Neural cell (in vitro differentiated cells): ENCODE measurements around the gene WDR91. TPM values are rescaled to one million over a fixed set of nuclear protein-coding genes. Genes with fewer than 3 reads are reported as not detected.

Experiments used
- H2AFZ ChIP-seq: fragments of 200-600, 300-800 bp; sonication (generic), shearing (Covaris generic); 2 replicates; pipeline ENCODE4 v1.6.0; 2014; ENCODE audit warnings: low read depth, mild to moderate bottlenecking, antibody characterized with exemption, low read length, moderate library complexity
- H3F3A ChIP-seq: fragments of 200-600 bp; shearing (Covaris generic); 2 replicates; pipeline ENCODE4 v1.6.1; 2016; ENCODE audit warnings: mild to moderate bottlenecking, moderate library complexity, mixed read lengths, antibody characterized with exemption, low read length; ENCODE audit not compliant: insufficient read depth, poor library complexity, severe bottlenecking
- H3K27ac ChIP-seq: fragments of 200-600, 300-800 bp; sonication (generic), shearing (Covaris generic); 2 replicates; pipeline ENCODE4 v1.5.1; 2014; ENCODE audit warnings: mild to moderate bottlenecking, low read length, moderate library complexity
- H3K27me3 ChIP-seq: fragments of 300-800, 200-600 bp; sonication (generic), shearing (Covaris generic); 2 replicates; pipeline ENCODE4 v1.6.0; 2014; ENCODE audit warnings: mild to moderate bottlenecking, low read depth, low read length, moderate library complexity; ENCODE audit not compliant: insufficient read depth
- H3K36me3 ChIP-seq: fragments of 300-800, 200-600 bp; sonication (generic), shearing (Covaris generic); 2 replicates; pipeline ENCODE4 v1.5.1; 2014; ENCODE audit warnings: mild to moderate bottlenecking, antibody characterized with exemption, low read length, moderate library complexity; ENCODE audit not compliant: insufficient read depth
- H3K4me2 ChIP-seq: fragments of 300-800, 200-600 bp; sonication (generic), shearing (Covaris generic); 2 replicates; pipeline ENCODE4 v1.6.0; 2014; ENCODE audit warnings: mild to moderate bottlenecking, low read length
- H3K4me3 ChIP-seq: fragments of 300-800, 200-600 bp; sonication (generic), shearing (Covaris generic); 2 replicates; pipeline ENCODE4 v1.5.1; 2014; ENCODE audit warnings: mild to moderate bottlenecking, low read length, moderate library complexity
- H3K79me2 ChIP-seq: fragments of 200-600 bp; shearing (Covaris generic); replicated peaks from 2 replicates; pipeline ENCODE4 v1.6.0; 2014; ENCODE audit warnings: mild to moderate bottlenecking, low read length, moderate library complexity; ENCODE audit not compliant: insufficient read depth
- H3K9ac ChIP-seq: fragments of 300-800, 200-600 bp; sonication (generic), shearing (Covaris generic); 2 replicates; pipeline ENCODE4 v1.6.1; 2016; ENCODE audit warnings: mild to moderate bottlenecking, low read length, mixed read lengths
- H3K9me2 ChIP-seq: fragments of 200-600 bp; shearing (Covaris generic); 2 replicates; pipeline ENCODE4 v1.6.1; 2016; ENCODE audit warnings: mild to moderate bottlenecking, low read length, mixed read lengths; ENCODE audit not compliant: insufficient read depth
- H3K9me3 ChIP-seq: fragments of 200-600, 300-800 bp; sonication (generic), shearing (Covaris generic); 2 replicates; pipeline ENCODE4 v1.6.1; 2016; ENCODE audit warnings: mild to moderate bottlenecking, mixed run types, low read length, moderate library complexity, mixed read lengths
- H4K20me1 ChIP-seq: fragments of 200-600 bp; shearing (Covaris generic); 2 replicates; pipeline ENCODE4 v1.6.1; 2016; ENCODE audit warnings: mild to moderate bottlenecking, mixed run types; ENCODE audit not compliant: insufficient read depth
- CTCF ChIP-seq: fragments of 450-650 bp; IDR thresholded peaks from 2 replicates; pipeline ENCODE4 v1.5.1; 2014; ENCODE audit warnings: antibody characterized with exemption, mild to moderate bottlenecking, moderate library complexity; ENCODE audit not compliant: poor library complexity, severe bottlenecking
- EP300 ChIP-seq: fragments of 450-650 bp; conservative IDR thresholded peaks from 2 replicates; pipeline ENCODE4 v1.6.1; 2014; ENCODE audit warnings: antibody characterized with exemption, mild to moderate bottlenecking, moderate library complexity; ENCODE audit not compliant: poor library complexity, severe bottlenecking
- EZH2 ChIP-seq: fragments of 200-600, 300-800 bp; shearing (Covaris generic), sonication (generic); IDR thresholded peaks from 2 replicates; pipeline ENCODE4 v1.6.1; 2014; ENCODE audit warnings: antibody characterized with exemption, low read length, borderline replicate concordance, mild to moderate bottlenecking; ENCODE audit not compliant: insufficient read depth, poor library complexity, severe bottlenecking
- MXI1 ChIP-seq: fragments of 450-650 bp; conservative IDR thresholded peaks from 2 replicates; pipeline ENCODE4 v1.6.1; 2014; ENCODE audit warnings: antibody characterized with exemption, mild to moderate bottlenecking; ENCODE audit not compliant: poor library complexity, severe bottlenecking
- POLR2AphosphoS5 ChIP-seq: IDR thresholded peaks from 2 replicates; pipeline ENCODE4 v1.6.1; 2012
- RAD21 ChIP-seq: fragments of 450-650 bp; conservative IDR thresholded peaks from 2 replicates; pipeline ENCODE4 v1.6.1; 2014; ENCODE audit warnings: antibody characterized with exemption, mild to moderate bottlenecking, moderate library complexity
- REST ChIP-seq: IDR thresholded peaks from 2 replicates; pipeline ENCODE4 v1.6.1; 2012; ENCODE audit warnings: borderline replicate concordance
- SMC3 ChIP-seq: fragments of 450-650 bp; conservative IDR thresholded peaks from 2 replicates; pipeline ENCODE4 v1.6.1; 2014; ENCODE audit warnings: antibody characterized with exemption, mild to moderate bottlenecking, moderate library complexity; ENCODE audit not compliant: poor library complexity
- TAF1 ChIP-seq: IDR thresholded peaks from 2 replicates; pipeline ENCODE4 v1.6.1; 2012; ENCODE audit warnings: low read depth
- polyA plus RNA-seq: library from polyadenylated mRNA; depleted of rRNA; stranded (reverse); fragments of >200 nt; gene quantifications from 2 replicates; pipeline ENCODE4 v1.2.3, GENCODE V29; 2014

The WDR91 gene
- polyA plus RNA-seq, 1 donor from 2014 or later: 17.7 TPM

GRCh38 chr7:135232720-135233119 is 21.4 kb upstream of the WDR91 start:
- Histone ChIP-seq H3K9me3 (no peaks in the 10 kb centered on the region), H3K27me3 (no peaks in the 10 kb centered on the region), H3K36me3 (no peaks in the 10 kb centered on the region), H3K79me2 (no peaks in the 10 kb centered on the region), H3K4me2 (no peak overlapping the region), H2AFZ (no peak overlapping the region), H3F3A (no peaks in the 10 kb centered on the region), H3K27ac (no peak overlapping the region), H4K20me1 (no peaks in the 10 kb centered on the region), H3K4me3 (no peak overlapping the region), H3K9me2 (no peaks in the 10 kb centered on the region), H3K9ac (no peak overlapping the region)
- no peak for TF ChIP-seq EP300
- TF ChIP-seq POLR2AphosphoS5: no peak

- no peaks in the 10 kb centered on the region for H3K9me2 ChIP-seq
These were observed 20.8 kb upstream of the WDR91 start for GRCh38 chr7:135232087-135232486.

GRCh38 chr7:135231686-135232085 is 20.4 kb upstream of the WDR91 start:
- Histone ChIP-seq H4K20me1 (no peaks in the 10 kb centered on the region), H3K79me2 (no peaks in the 10 kb centered on the region), H2AFZ (no peak overlapping the region), H3K9me3 (no peaks in the 10 kb centered on the region), H3K36me3 (no peaks in the 10 kb centered on the region), H3K9ac (no peak overlapping the region), H3K4me2 (no peak overlapping the region), H3K27ac (no peak overlapping the region), H3K4me3 (no peak overlapping the region), H3K27me3 (no peaks in the 10 kb centered on the region), H3F3A (no peaks in the 10 kb centered on the region), H3K9me2 (no peaks in the 10 kb centered on the region)
- no peak for TF ChIP-seq RAD21
- no peak for TF ChIP-seq EZH2
- TF ChIP-seq SMC3: no peak
- no peak for TF ChIP-seq CTCF
- TF ChIP-seq MXI1: no peak
- no peak for TF ChIP-seq POLR2AphosphoS5
- no peak for TF ChIP-seq TAF1
- TF ChIP-seq REST: no peak
- TF ChIP-seq EP300: no peak

More at GRCh38 chr7:135232087-135232486, 20.8 kb upstream of the WDR91 start:
- no peak overlapping the region for H3K27ac ChIP-seq
- no peak overlapping the region for H3K9ac ChIP-seq
- no peaks in the 10 kb centered on the region for H3K79me2 ChIP-seq
- no peaks in the 10 kb centered on the region for H3K27me3 ChIP-seq
- no peak overlapping the region for H3K4me2 ChIP-seq
- no peak overlapping the region for H3K4me3 ChIP-seq
- H3F3A ChIP-seq: no peaks in the 10 kb centered on the region
- H2AFZ ChIP-seq: no peak overlapping the region
- H4K20me1 ChIP-seq: no peaks in the 10 kb centered on the region
- H3K9me3 ChIP-seq: no peaks in the 10 kb centered on the region
- TF ChIP-seq EZH2 (no peak), REST (no peak), TAF1 (no peak), POLR2AphosphoS5 (no peak), MXI1 (no peak)
- H3K36me3 ChIP-seq: no peaks in the 10 kb centered on the region
